Measurements from ENCODE around the gene DCAF5. TPM values are rescaled to one million over a fixed set of nuclear protein-coding genes. Genes with fewer than 3 reads are reported as not detected.
"Not testable (repeated sequence)": the region's sequence is repeated elsewhere in the genome, so short reads cannot be mapped to it uniquely, and the experiment has no call there.

DCAF5 gene
- total and polyA plus RNA-seq, 9 donors, result 22.4 to 43.1 (median 36.7) TPM

- Histone ChIP-seq H3K9me3 (replicated peaks; ENCODE audit: control insufficient read depth, low read depth, low read length) (no peaks in the 10 kb centered on the region), H3K4me1 (ENCODE audit: control insufficient read depth, insufficient read depth, low read length) (no peaks in the 10 kb centered on the region), H3K4me3 (ENCODE audit: low read length) (no peak overlapping the region), H3K27me3 (ENCODE audit: control insufficient read depth, insufficient read depth, low read length) (no peaks in the 10 kb centered on the region), H3K27ac (ENCODE audit: low read length) (no peak overlapping the region), H3K36me3 (ENCODE audit: control insufficient read depth, insufficient read depth, low read length) (peaks cover 47% of the 10 kb centered on the region)
- no peak for DNase-seq
- no CpG with 5 or more reads among the region's 1 CpG for WGBS (ENCODE audit: insufficient coverage)
Observed at GRCh38 chr14:69089046-69089445, 63.9 kb downstream of the DCAF5 start.

GRCh38 chr14:69088586-69088985, 64.3 kb downstream of the DCAF5 start:
- H3K27me3 ChIP-seq (ENCODE audit: control insufficient read depth, insufficient read depth, low read length), result no peaks in the 10 kb centered on the region
- peaks cover 52% of the 10 kb centered on the region for H3K36me3 ChIP-seq (ENCODE audit: control insufficient read depth, insufficient read depth, low read length)
- H3K4me1 ChIP-seq (ENCODE audit: control insufficient read depth, insufficient read depth, low read length), result no peaks in the 10 kb centered on the region
- no CpG with 5 or more reads among the region's 1 CpG for WGBS (ENCODE audit: insufficient coverage)
- DNase-seq, result peak; percentile 26
- H3K9me3 ChIP-seq (replicated peaks; ENCODE audit: control insufficient read depth, low read depth, low read length), result no peaks in the 10 kb centered on the region
- H3K27ac ChIP-seq (ENCODE audit: low read length), result no peak overlapping the region
- no peak overlapping the region for H3K4me3 ChIP-seq (ENCODE audit: low read length)

- Histone ChIP-seq H3K27ac (ENCODE audit: low read length) (no peak overlapping the region), H3K9me3 (replicated peaks; ENCODE audit: control insufficient read depth, low read depth, low read length) (no peaks in the 10 kb centered on the region), H3K27me3 (ENCODE audit: control insufficient read depth, insufficient read depth, low read length) (no peaks in the 10 kb centered on the region), H3K36me3 (ENCODE audit: control insufficient read depth, insufficient read depth, low read length) (peaks cover 56% of the 10 kb centered on the region), H3K4me1 (ENCODE audit: control insufficient read depth, insufficient read depth, low read length) (no peaks in the 10 kb centered on the region), H3K4me3 (ENCODE audit: low read length) (no peak overlapping the region)
- WGBS (ENCODE audit: insufficient coverage), result no CpG with 5 or more reads among the region's 3 CpGs
- no peak for DNase-seq
Observed at GRCh38 chr14:69087061-69087461, 65.9 kb downstream of the DCAF5 start.

- Histone ChIP-seq H3K36me3 (ENCODE audit: control insufficient read depth, insufficient read depth, low read length) (peaks cover 56% of the 10 kb centered on the region), H3K27ac (ENCODE audit: low read length) (no peak overlapping the region), H3K4me1 (ENCODE audit: control insufficient read depth, insufficient read depth, low read length) (no peaks in the 10 kb centered on the region), H3K27me3 (ENCODE audit: control insufficient read depth, insufficient read depth, low read length) (no peaks in the 10 kb centered on the region), H3K9me3 (replicated peaks; ENCODE audit: control insufficient read depth, low read depth, low read length) (no peaks in the 10 kb centered on the region), H3K4me3 (ENCODE audit: low read length) (no peak overlapping the region)
- DNase-seq, result no peak
- 100% methylated on average over 2 of the region's 3 CpGs for WGBS (ENCODE audit: insufficient coverage)
Observed at GRCh38 chr14:69086537-69086936, 66.4 kb downstream of the DCAF5 start.

GRCh38 chr14:69084023-69084422, 68.9 kb downstream of the DCAF5 start:
- peaks cover 6% of the 10 kb centered on the region for H3K4me1 ChIP-seq (ENCODE audit: control insufficient read depth, insufficient read depth, low read length)
- no peaks in the 10 kb centered on the region for H3K27me3 ChIP-seq (ENCODE audit: control insufficient read depth, insufficient read depth, low read length)
- no peak overlapping the region for H3K4me3 ChIP-seq (ENCODE audit: low read length)
- DNase-seq, result no peak
- no CpG with 5 or more reads among the region's 4 CpGs for WGBS (ENCODE audit: insufficient coverage)
- H3K9me3 ChIP-seq (replicated peaks; ENCODE audit: control insufficient read depth, low read depth, low read length), result no peaks in the 10 kb centered on the region
- peaks cover 45% of the 10 kb centered on the region for H3K36me3 ChIP-seq (ENCODE audit: control insufficient read depth, insufficient read depth, low read length)
- H3K27ac ChIP-seq (ENCODE audit: low read length), result no peak overlapping the region

- WGBS (ENCODE audit: insufficient coverage), result 90% methylated on average over 6 of the region's 6 CpGs
Observed at GRCh38 chr14:69083181-69083580, 69.7 kb downstream of the DCAF5 start.

GRCh38 chr14:69081271-69081670, 71.6 kb downstream of the DCAF5 start:
- peaks cover 6% of the 10 kb centered on the region for H3K4me1 ChIP-seq (ENCODE audit: control insufficient read depth, insufficient read depth, low read length)
- peaks cover 31% of the 10 kb centered on the region for H3K36me3 ChIP-seq (ENCODE audit: control insufficient read depth, insufficient read depth, low read length)
- no peaks in the 10 kb centered on the region for H3K27me3 ChIP-seq (ENCODE audit: control insufficient read depth, insufficient read depth, low read length)
- no peak for DNase-seq
- H3K4me3 ChIP-seq (ENCODE audit: low read length), result no peak overlapping the region
- H3K9me3 ChIP-seq (replicated peaks; ENCODE audit: control insufficient read depth, low read depth, low read length), result no peaks in the 10 kb centered on the region
- H3K27ac ChIP-seq (ENCODE audit: low read length), result no peak overlapping the region
- no CpG with 5 or more reads among the region's 2 CpGs for WGBS (ENCODE audit: insufficient coverage)

More at GRCh38 chr14:69083181-69083580, 69.7 kb downstream of the DCAF5 start:
- peaks cover 45% of the 10 kb centered on the region for H3K36me3 ChIP-seq (ENCODE audit: control insufficient read depth, insufficient read depth, low read length)
- no peak for DNase-seq
- no peak overlapping the region for H3K4me3 ChIP-seq (ENCODE audit: low read length)
- no peak overlapping the region for H3K27ac ChIP-seq (ENCODE audit: low read length)
- no peaks in the 10 kb centered on the region for H3K27me3 ChIP-seq (ENCODE audit: control insufficient read depth, insufficient read depth, low read length)
- H3K4me1 ChIP-seq (ENCODE audit: control insufficient read depth, insufficient read depth, low read length), result peaks cover 6% of the 10 kb centered on the region
- no peaks in the 10 kb centered on the region for H3K9me3 ChIP-seq (replicated peaks; ENCODE audit: control insufficient read depth, low read depth, low read length)

- peaks cover 32% of the 10 kb centered on the region for H3K36me3 ChIP-seq (ENCODE audit: control insufficient read depth, insufficient read depth, low read length)
- H3K4me3 ChIP-seq (ENCODE audit: low read length), result no peak overlapping the region
- 56% methylated on average over 2 of the region's 2 CpGs for WGBS (ENCODE audit: insufficient coverage)
- H3K9me3 ChIP-seq (replicated peaks; ENCODE audit: control insufficient read depth, low read depth, low read length), result no peaks in the 10 kb centered on the region
- DNase-seq, result no peak
- H3K4me1 ChIP-seq (ENCODE audit: control insufficient read depth, insufficient read depth, low read length), result peaks cover 6% of the 10 kb centered on the region
- H3K27ac ChIP-seq (ENCODE audit: low read length), result peak overlapping the region; percentile 82
- no peaks in the 10 kb centered on the region for H3K27me3 ChIP-seq (ENCODE audit: control insufficient read depth, insufficient read depth, low read length)
Observed at GRCh38 chr14:69079747-69080146, 73.2 kb downstream of the DCAF5 start.

- Histone ChIP-seq H3K4me3 (ENCODE audit: low read length) (no peak overlapping the region), H3K36me3 (ENCODE audit: control insufficient read depth, insufficient read depth, low read length) (peaks cover 32% of the 10 kb centered on the region), H3K27ac (ENCODE audit: low read length) (peak overlapping the region; percentile 82), H3K4me1 (ENCODE audit: control insufficient read depth, insufficient read depth, low read length) (peaks cover 6% of the 10 kb centered on the region), H3K9me3 (replicated peaks; ENCODE audit: control insufficient read depth, low read depth, low read length) (no peaks in the 10 kb centered on the region), H3K27me3 (ENCODE audit: control insufficient read depth, insufficient read depth, low read length) (no peaks in the 10 kb centered on the region)
- WGBS (ENCODE audit: insufficient coverage), result 50% methylated on average over 1 of the region's 4 CpGs
- peak; percentile 85 for DNase-seq
Observed at GRCh38 chr14:69079188-69079742, 73.7 kb downstream of the DCAF5 start.

- Histone ChIP-seq H3K36me3 (ENCODE audit: control insufficient read depth, insufficient read depth, low read length) (peaks cover 29% of the 10 kb centered on the region), H3K4me3 (ENCODE audit: low read length) (no peak overlapping the region), H3K27me3 (ENCODE audit: control insufficient read depth, insufficient read depth, low read length) (no peaks in the 10 kb centered on the region), H3K4me1 (ENCODE audit: control insufficient read depth, insufficient read depth, low read length) (peaks cover 6% of the 10 kb centered on the region), H3K27ac (ENCODE audit: low read length) (no peak overlapping the region), H3K9me3 (replicated peaks; ENCODE audit: control insufficient read depth, low read depth, low read length) (no peaks in the 10 kb centered on the region)
- peak; percentile 27 for DNase-seq
Observed at GRCh38 chr14:69077841-69078240, 75.1 kb downstream of the DCAF5 start.

- H3K36me3 ChIP-seq (ENCODE audit: control insufficient read depth, insufficient read depth, low read length), result peaks cover 28% of the 10 kb centered on the region
- H3K4me3 ChIP-seq (ENCODE audit: low read length); H3K27ac ChIP-seq (ENCODE audit: low read length): not testable (repeated sequence)
Observed at GRCh38 chr14:69077185-69077584, 75.7 kb downstream of the DCAF5 start.

More at GRCh38 chr14:69077185-69077584, 75.7 kb downstream of the DCAF5 start:
- DNase-seq; H3K9me3 ChIP-seq (replicated peaks; ENCODE audit: control insufficient read depth, low read depth, low read length); H3K4me1 ChIP-seq (ENCODE audit: control insufficient read depth, insufficient read depth, low read length); H3K27me3 ChIP-seq (ENCODE audit: control insufficient read depth, insufficient read depth, low read length): not testable (repeated sequence)
- no CpG with 5 or more reads among the region's 5 CpGs for WGBS (ENCODE audit: insufficient coverage)

Measured in muscle of leg (tissue), 11 donors.